Stimulated activated CD8-positive, alpha-beta memory T cell treated with anti-CD3 and anti-CD28 coated beads, Interleukin-7, amount 100 ng/mL, for 24 hours (primary cell): ENCODE data around the gene PLOD1.
"Not testable (repeated sequence)": the region's sequence is repeated elsewhere in the genome, so short reads cannot be mapped to it uniquely, and the experiment has no call there.

Experiments used
- DNase-seq: peaks from one replicate; pipeline ENCODE4 v3.0.0-alpha.2; 2020; ENCODE audit warnings: low read depth

PLOD1 gene

GRCh38 chr1:11938722-11939526, 4.4 kb downstream of the PLOD1 start:
- no peak for DNase-seq

- DNase-seq = not testable (repeated sequence)
Measured at GRCh38 chr1:11939794-11940193, 5.3 kb downstream of the PLOD1 start.

- no peak for DNase-seq
Measured at GRCh38 chr1:11940260-11940921, 5.9 kb downstream of the PLOD1 start.

GRCh38 chr1:11942280-11942679, 7.8 kb downstream of the PLOD1 start:
- no peak for DNase-seq

GRCh38 chr1:11943619-11944018, 9.1 kb downstream of the PLOD1 start:
- DNase-seq = no peak

- no peak for DNase-seq
Measured at GRCh38 chr1:11944358-11944931, 9.9 kb downstream of the PLOD1 start.

GRCh38 chr1:11946647-11947046, 12.1 kb downstream of the PLOD1 start:
- DNase-seq = no peak

GRCh38 chr1:11948822-11949458, 14.4 kb downstream of the PLOD1 start:
- DNase-seq = no peak

- no peak for DNase-seq
Measured at GRCh38 chr1:11951901-11952300, 17.4 kb downstream of the PLOD1 start.

GRCh38 chr1:11952455-11953109, 18.1 kb downstream of the PLOD1 start:
- DNase-seq = no peak

GRCh38 chr1:11955221-11955620, 20.7 kb downstream of the PLOD1 start:
- DNase-seq = no peak

- no peak for DNase-seq
Measured at GRCh38 chr1:11957398-11957797, 22.9 kb downstream of the PLOD1 start.

- no peak for DNase-seq
Measured at GRCh38 chr1:11957897-11958296, 23.4 kb downstream of the PLOD1 start.

GRCh38 chr1:11960276-11960675, 25.8 kb downstream of the PLOD1 start:
- DNase-seq = no peak

- no peak for DNase-seq
Measured at GRCh38 chr1:11960715-11961114, 26.2 kb downstream of the PLOD1 start.

- DNase-seq = no peak
Measured at GRCh38 chr1:11961230-11961629, 26.7 kb downstream of the PLOD1 start.

- DNase-seq = no peak
Measured at GRCh38 chr1:11963622-11964021, 29.1 kb downstream of the PLOD1 start.

GRCh38 chr1:11964656-11965055, 30.1 kb downstream of the PLOD1 start:
- DNase-seq = no peak

- DNase-seq = no peak
Measured at GRCh38 chr1:11967028-11967547, 32.6 kb downstream of the PLOD1 start.

- DNase-seq = no peak
Measured at GRCh38 chr1:11970441-11971185, 36.1 kb downstream of the PLOD1 start.

GRCh38 chr1:11977625-11978024, 43.1 kb downstream of the PLOD1 start:
- DNase-seq = no peak
